OCI-M2 (cell line): ENCODE data around the gene SLC16A1.
"Not testable (repeated sequence)": the region's sequence is repeated elsewhere in the genome, so short reads cannot be mapped to it uniquely, and the experiment has no call there.

Experiments
- DNase-seq: peaks from one replicate; lab custom pipeline; 2025; ENCODE audit not compliant: unreplicated experiment; lab: John Stamatoyannopoulos, UW

The SLC16A1 gene

DNA sequence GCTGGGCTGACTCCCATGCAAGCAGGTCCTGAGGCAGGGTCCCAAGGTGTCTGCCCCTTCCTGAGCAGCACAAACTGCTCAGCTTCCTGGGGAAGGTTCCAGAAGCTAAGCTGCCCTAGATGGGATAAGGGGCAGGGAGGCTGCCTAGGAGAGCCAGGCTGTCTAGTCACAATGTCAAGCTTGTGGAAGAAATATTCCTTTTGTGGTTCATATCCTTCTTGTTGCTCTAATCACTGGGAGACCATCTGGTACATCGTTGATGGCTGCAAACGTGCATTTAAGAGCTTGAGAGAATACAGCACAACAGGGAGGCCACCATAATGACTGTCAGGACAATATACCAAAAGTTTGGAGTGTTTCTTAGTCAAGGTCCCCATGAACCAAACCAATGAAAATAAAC lies 67.4 kb downstream of the SLC16A1 start:
- DNase-seq = no peak

DNA sequence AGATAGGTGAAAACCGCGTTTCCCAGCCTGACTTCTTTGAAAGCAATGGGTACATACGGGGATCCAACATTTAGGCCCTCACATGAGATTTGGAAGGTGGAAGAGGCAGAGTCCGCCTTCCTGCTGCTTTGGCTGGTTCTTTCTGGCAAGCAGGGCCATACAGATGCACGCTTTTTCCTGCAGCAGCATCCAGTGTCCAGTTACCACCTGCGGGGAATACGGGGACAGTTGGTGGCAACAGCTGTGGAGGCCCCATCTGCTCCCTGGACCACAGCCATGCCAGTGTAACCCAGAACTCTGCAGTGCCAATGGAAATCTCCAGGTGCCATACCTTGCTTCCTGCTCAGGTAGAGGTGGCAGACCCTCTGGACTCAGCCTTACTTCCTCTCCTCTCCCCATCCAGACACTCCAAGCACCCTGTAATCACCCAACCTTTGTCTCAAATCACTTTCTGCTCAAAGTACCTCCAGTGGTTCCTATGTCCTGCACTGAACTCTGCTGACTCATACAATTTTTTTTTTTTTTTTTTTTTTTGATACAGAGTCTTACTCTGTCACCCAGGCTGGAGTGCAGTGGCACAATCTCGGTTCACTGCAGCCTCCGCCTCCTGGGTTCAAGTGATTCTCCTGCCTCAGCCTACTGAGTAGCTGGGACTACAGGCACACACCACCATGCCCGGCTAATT lies 68.3 kb downstream of the SLC16A1 start:
- DNase-seq = no peak

DNA sequence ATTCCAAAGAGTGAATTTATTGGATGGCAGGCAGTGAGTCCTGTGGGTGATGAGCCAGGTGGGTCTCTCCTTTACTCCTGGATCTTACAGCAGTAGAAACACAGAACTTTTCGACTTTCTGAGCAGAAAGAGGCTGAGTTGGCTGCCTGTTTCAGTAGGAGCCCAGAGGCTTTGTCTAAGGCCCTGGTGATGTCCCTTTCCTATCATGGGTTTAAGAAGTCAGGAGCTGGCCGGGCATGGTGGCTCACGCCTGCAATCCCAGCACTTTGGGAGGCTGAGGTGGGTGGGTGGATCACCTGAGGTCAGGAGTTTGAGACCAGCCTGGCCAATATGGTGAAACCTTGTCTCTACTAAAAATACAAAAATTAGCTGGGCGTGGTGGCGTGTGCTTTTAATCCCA lies 71.0 kb downstream of the SLC16A1 start:
- DNase-seq = not testable (repeated sequence)

DNA sequence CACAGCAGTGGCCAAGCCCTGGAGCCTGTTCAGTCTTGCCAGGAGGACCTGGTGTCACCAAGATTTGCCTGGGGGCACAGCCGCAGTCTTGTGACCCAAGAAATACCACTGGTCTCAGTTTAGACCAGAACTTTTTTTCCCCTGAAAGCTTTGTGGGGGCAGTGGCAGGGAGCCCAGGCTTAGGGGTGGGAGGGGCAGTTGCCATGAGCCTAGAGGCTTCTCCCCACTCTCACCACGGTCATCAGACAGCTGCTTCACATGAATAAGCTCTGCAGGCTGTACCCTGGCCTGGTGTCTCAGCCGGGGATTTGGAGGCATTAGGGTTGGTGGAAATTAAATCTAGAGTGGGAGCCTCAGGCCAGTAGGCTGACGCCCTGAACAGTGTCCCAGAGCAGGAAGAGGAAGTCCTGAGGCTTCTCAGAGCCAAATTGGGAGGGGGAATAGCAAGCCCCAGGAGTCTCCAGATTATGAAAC lies 73.7 kb downstream of the SLC16A1 start:
- no peak for DNase-seq

DNA sequence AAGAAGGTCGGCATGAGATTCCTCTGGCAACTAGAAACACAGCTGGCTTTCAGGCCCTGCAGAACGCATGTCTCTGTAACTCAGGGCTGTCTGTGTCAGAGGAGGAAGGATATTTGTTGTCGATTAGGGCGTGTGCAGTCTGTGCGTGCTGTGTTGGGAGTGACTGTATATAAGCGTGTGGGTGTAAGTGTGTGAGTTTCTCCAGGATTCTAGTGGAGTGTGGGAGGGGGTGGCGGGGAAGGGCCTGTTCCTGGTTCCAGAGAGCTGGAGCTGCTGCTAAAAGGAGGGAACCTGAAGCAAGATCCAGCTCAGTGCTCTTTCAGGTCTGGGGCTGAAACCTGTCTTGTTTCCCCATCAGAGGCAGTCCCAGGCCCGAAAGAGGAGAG lies 74.3 kb downstream of the SLC16A1 start:
- DNase-seq = no peak

DNA sequence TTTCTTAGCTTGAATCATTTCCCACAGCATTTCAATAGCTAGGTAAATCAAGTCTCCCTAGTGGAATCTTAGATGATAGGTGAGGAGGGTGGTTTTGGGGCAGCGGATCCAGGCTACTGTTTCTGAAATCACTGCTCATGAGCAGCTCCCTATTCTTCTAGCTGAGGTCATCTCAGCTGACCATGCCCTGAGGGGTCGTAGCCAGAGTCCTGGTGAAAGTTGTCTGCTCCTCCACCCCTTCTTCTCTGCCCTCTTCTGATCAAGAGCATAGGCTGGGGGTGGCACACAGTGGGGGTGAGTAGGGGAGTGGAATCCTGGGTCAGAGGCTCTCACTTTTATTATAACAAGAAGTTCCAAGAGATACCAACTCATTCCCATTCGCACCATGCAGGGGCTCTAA lies 76.2 kb downstream of the SLC16A1 start:
- no peak for DNase-seq

DNA sequence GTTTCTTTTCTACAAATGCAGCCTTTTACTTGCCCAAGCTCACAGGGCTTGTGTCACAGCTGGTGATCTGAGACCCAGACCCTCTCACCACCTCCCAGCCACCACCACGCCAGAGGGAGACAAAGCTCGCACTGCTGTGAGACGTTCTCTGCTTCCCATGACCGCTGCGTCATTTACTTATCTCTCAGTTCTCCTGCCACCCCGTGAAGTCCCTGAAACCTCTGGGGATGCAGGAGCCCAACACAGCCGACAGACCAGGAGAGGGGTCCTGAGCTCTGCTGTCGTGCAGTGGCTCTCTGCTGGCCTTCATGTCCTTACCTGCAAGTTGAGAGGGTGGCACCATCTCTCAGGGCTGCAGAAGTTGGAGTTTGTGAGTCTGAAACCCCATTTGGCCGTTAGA lies 77.7 kb downstream of the SLC16A1 start:
- DNase-seq = no peak

DNA sequence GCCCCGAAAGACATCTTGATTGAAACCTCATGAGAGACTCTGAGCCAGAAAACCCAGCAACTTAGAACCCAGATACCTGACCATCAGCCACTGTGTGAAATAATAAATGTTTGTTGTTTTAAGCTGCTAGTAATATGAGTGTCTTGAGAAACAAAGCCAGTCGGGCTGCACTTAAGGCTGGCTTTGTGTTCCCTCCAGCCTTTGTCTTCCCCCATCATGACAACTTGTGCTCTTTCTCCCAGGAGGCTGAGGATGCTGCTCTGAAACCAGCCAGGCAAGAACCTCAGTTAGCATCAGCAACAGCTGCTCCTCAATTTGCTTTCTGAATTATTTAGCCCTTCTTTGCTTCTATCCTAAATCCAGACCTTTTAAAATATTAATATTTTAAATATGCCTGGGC lies 78.2 kb downstream of the SLC16A1 start:
- DNase-seq = no peak

DNA sequence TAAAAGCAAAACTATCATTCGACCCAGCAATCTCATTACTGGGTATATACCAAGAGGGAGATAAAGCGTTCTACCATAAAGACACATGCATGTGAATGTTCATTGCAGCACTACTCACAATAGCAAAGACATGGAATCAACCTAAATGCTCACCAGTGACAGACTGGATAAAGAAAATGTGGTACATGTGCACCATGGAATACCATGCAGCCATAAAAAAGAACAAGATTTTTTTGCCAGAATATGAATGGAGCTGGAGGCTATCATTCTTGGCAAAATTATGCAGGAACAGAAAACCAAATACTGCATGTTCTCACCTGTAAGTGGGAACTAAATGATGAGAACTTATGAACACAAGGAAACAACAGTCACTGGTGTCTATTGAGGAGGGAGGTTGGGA lies 79.7 kb downstream of the SLC16A1 start:
- DNase-seq = no peak

DNA sequence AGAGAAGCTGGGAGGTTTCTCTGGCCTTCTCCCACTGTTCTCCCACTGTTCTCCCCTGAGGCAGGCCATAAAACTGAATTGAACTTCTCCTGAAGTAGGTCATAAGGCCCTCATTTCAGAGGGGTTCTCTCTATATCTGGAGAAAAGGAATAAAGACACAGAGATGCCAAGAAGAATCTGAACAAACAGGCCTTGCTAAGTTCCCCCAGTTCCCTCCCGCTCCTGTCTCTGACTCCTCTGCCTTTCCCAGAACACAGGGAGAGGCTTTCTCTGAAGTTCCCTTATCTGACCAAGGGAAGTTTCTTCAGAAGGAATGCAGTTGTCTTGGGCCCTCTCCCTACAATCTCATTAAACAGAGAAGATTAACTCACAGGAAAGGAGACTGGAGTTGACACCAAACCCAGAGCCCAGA lies 83.4 kb downstream of the SLC16A1 start:
- DNase-seq = no peak

DNA sequence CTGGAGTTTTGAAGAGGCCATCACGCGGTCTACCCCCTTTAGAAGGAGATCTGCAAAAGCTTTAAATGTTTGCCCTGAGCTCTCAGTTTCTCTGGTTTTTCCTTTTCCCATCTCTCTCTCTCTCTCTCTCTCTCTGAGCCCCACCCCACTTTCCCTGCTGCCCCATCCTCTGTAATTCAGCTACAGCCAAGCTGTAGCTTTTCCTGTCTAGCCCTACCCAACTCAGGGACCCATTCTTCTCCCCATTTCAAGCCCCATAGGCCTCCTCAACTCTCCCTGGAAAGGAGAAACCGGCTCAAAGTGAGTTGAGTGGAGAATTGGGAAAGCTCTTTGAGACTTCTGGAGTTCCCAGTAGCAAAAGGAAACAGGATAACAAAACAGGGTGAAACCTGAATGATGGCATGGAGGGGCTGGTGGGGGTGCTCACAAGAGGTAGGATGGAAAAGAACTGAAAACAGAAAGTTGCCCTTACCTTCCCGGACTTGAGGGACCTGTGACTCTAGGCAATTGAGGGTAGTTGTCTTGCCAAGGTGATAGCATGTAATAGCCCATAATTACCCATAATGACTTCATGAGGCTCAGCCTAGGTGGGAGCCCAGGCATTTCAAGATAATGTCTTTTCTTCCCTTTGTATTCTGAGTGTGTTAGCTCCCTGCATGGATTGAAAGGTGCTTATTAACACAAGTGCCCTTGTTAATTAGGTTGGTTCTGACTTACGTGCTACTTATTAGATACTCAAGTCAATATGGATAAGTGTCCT lies 84.9 kb downstream of the SLC16A1 start:
- no peak for DNase-seq

DNA sequence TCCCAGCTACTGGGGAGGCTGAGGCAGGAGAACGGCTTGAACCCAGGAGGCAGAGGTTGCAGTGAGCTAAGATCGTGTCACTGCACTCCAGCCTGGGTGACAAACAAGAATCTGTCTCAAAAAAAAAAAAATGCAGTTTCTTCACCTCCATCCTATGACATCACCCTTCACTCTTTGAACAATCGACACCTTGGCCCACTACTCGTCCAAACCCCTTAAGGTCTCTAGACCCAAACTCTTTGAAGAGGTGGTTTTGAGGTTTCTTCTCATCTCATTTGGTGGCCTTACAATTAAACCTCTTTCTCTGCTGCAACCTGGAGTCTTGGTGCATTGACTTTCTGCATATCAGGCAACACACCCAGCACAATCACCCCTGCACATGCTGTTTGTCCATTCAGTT lies 86.1 kb downstream of the SLC16A1 start:
- DNase-seq = no peak

DNA sequence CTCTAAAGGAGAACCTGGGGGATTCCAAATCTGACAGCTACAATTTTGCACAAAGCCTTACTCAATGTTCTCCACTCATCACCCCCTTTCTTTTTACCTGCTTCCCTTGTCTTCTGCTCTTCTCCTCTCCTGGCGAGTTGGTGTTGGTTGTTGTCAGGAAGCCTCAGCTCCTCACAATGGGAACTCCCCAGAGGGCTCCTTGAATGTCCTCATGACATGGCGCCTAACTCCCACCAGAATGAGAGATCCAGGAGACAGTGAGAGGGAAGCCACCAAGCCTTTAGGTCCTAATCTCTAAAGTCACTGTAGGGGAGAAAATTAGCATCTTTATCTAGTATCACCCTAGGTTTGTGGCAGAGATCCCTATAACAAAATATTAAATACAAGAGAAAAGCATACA lies 87.8 kb downstream of the SLC16A1 start:
- no peak for DNase-seq

DNA sequence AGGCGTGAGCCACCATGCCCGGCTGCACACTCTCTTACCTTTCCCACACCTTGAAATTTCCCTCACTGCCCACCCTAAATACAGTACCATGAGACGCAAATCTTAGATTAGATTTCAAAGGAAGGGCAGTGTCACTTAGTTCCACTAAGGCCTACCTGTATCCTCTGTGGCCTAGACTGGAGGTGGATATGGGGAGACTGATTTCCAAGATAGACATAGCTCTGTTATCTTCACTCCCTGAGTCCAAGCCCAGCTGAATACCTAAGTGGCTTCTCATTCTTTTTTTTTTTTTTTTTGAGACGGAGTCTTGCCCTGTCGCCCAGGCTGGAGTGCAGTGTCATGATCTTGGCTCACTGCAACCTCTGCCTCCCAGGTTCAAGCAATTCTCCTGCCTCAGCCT lies 89.0 kb downstream of the SLC16A1 start:
- DNase-seq = no peak

DNA sequence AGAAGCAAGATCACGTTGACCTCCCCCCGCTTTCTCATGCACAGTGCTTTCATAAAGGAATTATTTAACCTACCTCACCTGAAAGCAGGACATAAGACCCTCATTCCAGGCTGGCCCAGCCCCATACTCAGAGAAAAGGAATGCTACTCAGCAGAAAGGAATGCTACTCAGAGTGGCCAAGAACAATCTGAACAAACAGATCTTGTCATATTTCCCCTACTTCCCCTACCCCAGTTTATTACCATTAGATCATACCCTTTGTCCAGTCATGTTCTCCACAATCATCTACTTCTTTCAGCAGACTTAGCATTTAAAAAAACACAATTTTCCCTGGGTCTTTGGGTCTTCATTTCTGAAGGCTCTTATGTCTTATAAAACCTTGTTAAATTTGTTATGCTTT lies 89.8 kb downstream of the SLC16A1 start:
- no peak for DNase-seq

DNA sequence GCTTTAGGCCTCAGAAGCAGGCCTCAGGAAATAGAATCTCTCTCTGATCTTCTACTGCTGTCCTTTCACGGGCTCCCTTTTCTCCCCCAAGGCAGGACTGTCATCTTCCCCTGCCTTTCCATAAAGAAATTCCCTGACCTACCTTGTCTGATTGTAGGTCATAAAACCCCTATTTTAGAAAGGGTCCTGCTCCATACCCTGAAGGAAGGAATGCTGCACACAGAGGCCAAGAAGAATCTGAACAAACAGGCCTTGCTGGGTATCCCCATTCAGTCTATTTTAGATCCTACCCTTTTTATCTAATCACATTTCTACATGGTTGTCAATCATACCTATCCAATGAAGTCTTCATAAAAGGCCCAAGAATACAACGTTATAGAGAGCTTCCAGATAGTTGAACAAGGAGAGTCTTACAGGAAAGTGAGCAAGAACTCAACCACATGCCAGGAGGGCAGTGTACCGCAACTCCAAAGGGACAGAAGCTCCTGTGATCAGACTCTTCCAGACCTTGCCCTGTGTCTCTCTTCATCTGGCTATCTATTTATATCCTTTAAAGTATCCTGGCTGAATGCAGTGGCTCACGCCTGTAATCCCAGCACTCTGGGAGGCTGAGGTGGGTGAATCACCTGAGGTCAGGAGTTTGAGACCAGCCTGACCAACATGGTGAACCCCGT lies 93.1 kb downstream of the SLC16A1 start:
- no peak for DNase-seq
